HG03159 (cell line): ENCODE measurements around the gene MT1H.

Source experiments
- ATAC-seq: cut with Tn5 transposase; IDR thresholded peaks from one replicate; pipeline ENCODE4 v1.9.1; 2021; ENCODE audit warnings: mild to moderate bottlenecking, moderate library complexity; ENCODE audit not compliant: unreplicated experiment

Gene MT1H

GRCh38 chr16:56684256-56684925 is 14.8 kb downstream of the MT1H start:
- no peak for ATAC-seq

GRCh38 chr16:56684926-56685590 is 15.4 kb downstream of the MT1H start:
- no peak for ATAC-seq

- ATAC-seq, result no peak
Measured at GRCh38 chr16:56686758-56687157, 17.1 kb downstream of the MT1H start.

GRCh38 chr16:56688762-56689161 is 19.1 kb downstream of the MT1H start:
- no peak for ATAC-seq

DNA sequence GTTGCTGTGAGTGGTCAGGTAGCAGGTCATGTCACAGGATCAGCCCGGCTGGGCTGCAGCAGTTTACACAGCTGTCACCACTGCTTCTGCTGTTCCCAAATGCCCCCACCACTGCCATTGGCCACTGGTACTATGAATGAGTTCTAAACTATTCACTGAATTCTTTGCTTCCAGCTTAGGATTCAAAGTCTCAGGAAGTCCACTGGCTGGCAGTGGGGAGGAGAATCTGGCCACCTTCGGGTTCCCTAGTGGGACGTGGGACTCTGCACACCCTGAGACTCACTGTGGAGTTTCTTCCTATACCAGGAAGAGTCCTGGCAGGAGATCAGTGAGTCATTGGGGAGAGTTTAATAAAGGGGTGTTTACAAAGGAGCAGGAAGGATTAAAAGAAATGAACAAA is 19.6 kb downstream of the MT1H start:
- ATAC-seq, result no peak

- no peak for ATAC-seq
Measured at GRCh38 chr16:56690420-56691122, 21.0 kb downstream of the MT1H start.

DNA sequence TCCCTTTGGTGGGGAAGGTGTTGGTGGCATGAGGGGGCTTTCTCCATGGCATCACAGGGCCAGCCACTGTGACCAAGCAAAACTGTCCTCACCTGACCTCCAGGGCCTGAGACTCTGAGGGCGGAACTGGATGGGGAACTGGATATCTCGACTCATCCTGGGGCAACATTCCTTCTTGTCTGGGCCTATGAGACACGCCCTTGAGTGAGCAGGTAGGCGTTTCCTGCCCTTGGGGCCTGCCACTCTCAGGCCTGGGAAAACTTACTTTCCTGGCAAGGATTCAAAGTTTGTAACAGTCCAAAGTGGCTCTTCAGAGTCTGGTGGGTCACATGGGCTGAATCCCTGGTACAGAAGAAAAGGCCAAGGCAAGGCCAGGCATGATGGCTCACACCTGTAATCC is 22.3 kb downstream of the MT1H start:
- no peak for ATAC-seq

- ATAC-seq, result no peak
Measured at GRCh38 chr16:56695246-56695645, 25.6 kb downstream of the MT1H start.

- no peak for ATAC-seq
Measured at GRCh38 chr16:56697456-56698155, 28.0 kb downstream of the MT1H start.

DNA sequence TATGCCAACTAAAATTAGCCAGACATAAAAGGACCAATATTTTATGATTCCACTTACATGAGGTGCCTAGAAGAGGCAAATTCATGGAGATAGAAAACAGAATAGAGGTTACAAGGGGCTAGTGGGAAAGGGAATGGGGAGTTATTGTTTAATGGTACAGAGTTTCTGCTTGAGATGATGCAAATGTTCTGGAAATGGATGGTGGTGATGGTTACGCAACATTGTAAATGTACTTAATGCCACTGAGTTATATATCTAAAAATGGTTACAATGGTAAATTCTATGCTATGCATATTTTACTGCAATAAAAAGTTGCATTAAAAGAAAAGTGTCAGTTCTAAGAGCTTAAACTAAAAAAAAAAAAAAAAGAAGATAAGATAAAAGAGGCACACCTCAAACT is 30.6 kb downstream of the MT1H start:
- no peak for ATAC-seq

DNA sequence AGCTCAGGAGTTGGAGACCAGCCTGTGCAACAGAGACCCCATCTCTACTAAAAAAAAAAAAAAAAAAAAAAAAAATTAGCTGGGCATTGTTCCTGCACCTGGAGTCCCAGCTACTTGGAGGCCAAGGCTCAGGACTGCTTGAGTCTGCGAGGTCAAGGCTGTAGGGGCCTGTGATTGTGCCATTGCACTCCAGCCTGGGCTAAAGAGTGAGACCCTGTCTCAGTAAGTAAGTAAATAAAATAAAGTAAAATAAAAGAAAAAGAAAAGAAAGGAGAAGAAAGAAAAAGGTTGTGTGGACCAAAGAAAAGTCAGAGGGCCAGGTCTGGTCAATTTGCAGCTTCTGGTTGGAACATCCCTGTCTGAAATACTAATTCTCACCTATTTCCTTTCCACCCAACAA is 31.0 kb downstream of the MT1H start:
- no peak for ATAC-seq

DNA sequence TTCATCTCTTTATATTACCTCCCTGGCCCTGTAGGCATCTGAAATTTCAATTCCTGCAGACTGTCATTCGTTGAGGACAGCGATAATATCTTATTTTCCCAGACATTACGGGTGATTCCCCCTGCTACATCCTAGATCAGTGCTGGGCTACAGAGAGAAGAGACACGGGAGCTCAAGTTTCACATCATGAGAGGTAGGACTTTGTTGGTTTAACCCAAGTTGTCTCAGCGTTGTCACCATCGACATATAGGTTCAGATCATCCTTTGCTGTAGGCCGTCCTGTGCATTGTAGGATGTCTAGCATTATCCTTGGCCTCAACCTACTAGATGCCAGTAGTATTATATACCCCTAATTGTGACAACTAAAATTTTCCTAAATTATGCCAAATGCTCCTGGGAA is 31.9 kb downstream of the MT1H start:
- no peak for ATAC-seq

DNA sequence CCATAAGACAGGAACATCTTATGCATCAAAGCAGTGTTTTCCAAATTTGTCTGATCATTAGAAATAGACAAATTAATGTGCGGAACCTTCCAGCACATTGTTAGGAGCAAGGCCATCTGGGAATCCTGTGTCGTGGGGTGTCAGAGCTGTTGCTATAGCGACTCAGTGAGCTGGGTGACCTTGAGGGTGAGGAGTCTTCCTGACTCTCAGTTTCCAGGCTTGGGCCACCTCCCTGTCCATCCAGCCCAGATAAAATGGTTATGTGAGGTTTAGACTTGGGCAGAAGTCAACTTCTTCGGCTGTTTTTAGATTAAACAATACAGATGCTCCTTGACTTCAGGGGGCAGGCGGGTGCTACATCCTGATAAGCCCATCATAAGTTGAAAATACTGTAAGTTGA is 33.2 kb downstream of the MT1H start:
- ATAC-seq, result no peak

DNA sequence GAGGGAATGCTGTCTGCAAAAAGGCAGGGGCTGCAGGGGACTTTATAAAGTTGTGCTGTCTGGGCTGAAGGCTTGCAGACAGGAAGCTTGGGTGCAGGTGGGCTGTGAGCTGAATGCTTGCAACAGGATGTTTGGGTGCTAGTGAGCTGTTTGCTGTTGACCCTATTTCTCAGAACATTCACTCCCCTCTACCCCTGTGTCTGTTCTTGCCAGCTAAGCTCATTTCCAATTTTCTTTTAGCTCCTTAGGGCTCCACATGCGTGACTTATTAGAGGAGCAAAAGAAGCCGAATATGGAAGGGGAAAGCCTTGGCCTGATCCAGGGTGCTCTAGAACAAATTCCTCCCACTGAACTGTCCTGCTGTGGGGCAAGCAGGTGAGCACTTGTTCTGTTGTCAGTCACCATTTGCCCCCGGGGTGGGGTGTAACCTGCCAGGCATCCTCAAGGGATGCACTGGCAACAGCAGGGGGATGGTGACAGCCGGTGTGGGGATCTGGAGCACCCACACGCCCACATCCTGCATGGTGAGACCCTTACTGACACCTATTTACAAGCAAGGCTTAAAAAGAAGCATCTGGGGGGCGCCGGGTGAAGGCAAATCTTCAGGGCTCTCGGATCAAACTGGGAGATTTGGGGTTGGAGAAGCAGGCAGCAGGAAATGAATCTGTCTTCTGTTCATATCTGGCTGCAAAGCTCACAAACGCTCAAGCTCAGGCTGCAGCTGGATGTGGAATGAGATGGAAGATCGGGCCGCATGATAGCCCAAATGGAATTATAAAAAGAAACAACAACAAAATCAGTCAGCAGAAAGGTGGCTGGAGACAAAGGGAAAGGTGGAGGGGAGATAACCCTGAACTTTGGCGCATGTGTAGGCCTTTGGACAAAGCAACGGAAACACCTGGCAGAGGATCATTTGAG is 39.2 kb downstream of the MT1H start:
- no peak for ATAC-seq

GRCh38 chr16:56709443-56710040 is 39.9 kb downstream of the MT1H start:
- no peak for ATAC-seq

GRCh38 chr16:56710181-56710737 is 40.6 kb downstream of the MT1H start:
- no peak for ATAC-seq

- ATAC-seq, result no peak
Measured at GRCh38 chr16:56711862-56712261, 42.2 kb downstream of the MT1H start.

- no peak for ATAC-seq
Measured at GRCh38 chr16:56713794-56714193, 44.2 kb downstream of the MT1H start.

DNA sequence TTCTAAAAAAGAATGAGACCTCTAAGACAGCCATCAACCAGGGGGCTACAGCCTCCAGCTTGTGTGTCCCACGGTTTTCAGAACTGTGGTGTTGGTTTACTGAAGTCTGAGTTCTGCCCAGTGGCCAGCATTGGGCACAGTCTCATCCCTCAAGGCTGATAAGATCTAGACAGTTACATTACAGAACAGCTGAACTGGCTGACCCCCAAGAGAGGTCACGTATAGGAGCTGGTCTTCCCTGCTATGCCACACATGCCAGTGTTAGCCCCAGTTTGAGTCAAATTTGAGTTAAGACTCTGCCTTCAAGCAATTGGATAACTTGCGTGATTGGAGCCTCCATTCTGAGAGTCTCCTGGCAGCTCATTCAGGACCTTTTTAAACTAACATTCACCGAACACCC is 45.5 kb downstream of the MT1H start:
- ATAC-seq, result no peak

- no peak for ATAC-seq
Measured at GRCh38 chr16:56716761-56717160, 47.1 kb downstream of the MT1H start.
